ENCODE measurements around the gene RNF135. TPM values are rescaled to one million over a fixed set of nuclear protein-coding genes. Genes with fewer than 3 reads are reported as not detected.
"Not testable (repeated sequence)": the region's sequence is repeated elsewhere in the genome, so short reads cannot be mapped to it uniquely, and the experiment has no call there.

Gene RNF135
- total RNA-seq, 1 donor from 2014 or later, result 13.7 TPM

GRCh38 chr17:30956764-30957374 is 14.0 kb upstream of the RNF135 start:
- no peak for DNase-seq

GRCh38 chr17:30957741-30958140 is 13.1 kb upstream of the RNF135 start:
- no peak for DNase-seq

- no peak for DNase-seq
Observed at GRCh38 chr17:30958187-30958586, 12.7 kb upstream of the RNF135 start.

GRCh38 chr17:30961209-30962188 is 9.3 kb upstream of the RNF135 start:
- no peak for DNase-seq

GRCh38 chr17:30964312-30964711 is 6.5 kb upstream of the RNF135 start:
- not testable (repeated sequence) for DNase-seq

- no peak for DNase-seq
Observed at GRCh38 chr17:30964876-30965275, 6.0 kb upstream of the RNF135 start.

GRCh38 chr17:30965686-30966085 is 5.2 kb upstream of the RNF135 start:
- no peak for DNase-seq

GRCh38 chr17:30967911-30968310 is 2.9 kb upstream of the RNF135 start:
- DNase-seq, result not testable (repeated sequence)

GRCh38 chr17:30969989-30970830 is 629 bp upstream of the RNF135 start:
- DNase-seq, result peak; percentile 48

GRCh38 chr17:30975042-30975820 is 4.4 kb downstream of the RNF135 start:
- DNase-seq, result no peak

- DNase-seq, result not testable (repeated sequence)
Observed at GRCh38 chr17:30979919-30980318, 9.1 kb downstream of the RNF135 start.

- no peak for DNase-seq
Observed at GRCh38 chr17:30981531-30982519, 11.0 kb downstream of the RNF135 start.

- no peak for DNase-seq
Observed at GRCh38 chr17:30982855-30983254, 12.0 kb downstream of the RNF135 start.

GRCh38 chr17:30990458-30990857 is 19.6 kb downstream of the RNF135 start:
- no peak for DNase-seq

GRCh38 chr17:30992551-30992950 is 21.7 kb downstream of the RNF135 start:
- no peak for DNase-seq

GRCh38 chr17:30995347-30995746 is 24.5 kb downstream of the RNF135 start:
- DNase-seq, result no peak

GRCh38 chr17:30996486-30996885 is 25.6 kb downstream of the RNF135 start:
- DNase-seq, result no peak

GRCh38 chr17:30997270-30997669 is 26.4 kb downstream of the RNF135 start:
- no peak for DNase-seq

- DNase-seq, result no peak
Observed at GRCh38 chr17:30997842-30998241, 27.0 kb downstream of the RNF135 start.

GRCh38 chr17:31002047-31002446 is 31.2 kb downstream of the RNF135 start:
- no peak for DNase-seq
